ENCODE data around the gene ADTRP.

The ADTRP gene

GRCh38 chr6:11778648-11779328 is at the start of gene ADTRP:
Gene ADTRP (minus strand): TSS chr6:11778803. CDS start chr6:11778759, 44 bp downstream.
- DNase-seq: peak; percentile 74

- DNase-seq: no peak
Observed at GRCh38 chr6:11826779-11827178, 48.2 kb upstream of the ADTRP start.

- no peak for DNase-seq
Observed at GRCh38 chr6:11824986-11825385, 46.4 kb upstream of the ADTRP start.

GRCh38 chr6:11822346-11822745 is 43.7 kb upstream of the ADTRP start:
- no peak for DNase-seq

- no peak for DNase-seq
Observed at GRCh38 chr6:11821781-11822180, 43.2 kb upstream of the ADTRP start.

- DNase-seq: no peak
Observed at GRCh38 chr6:11820821-11821220, 42.2 kb upstream of the ADTRP start.

- DNase-seq: no peak
Observed at GRCh38 chr6:11819486-11819885, 40.9 kb upstream of the ADTRP start.

- no peak for DNase-seq
Observed at GRCh38 chr6:11815231-11815630, 36.6 kb upstream of the ADTRP start.

- no peak for DNase-seq
Observed at GRCh38 chr6:11814819-11815218, 36.2 kb upstream of the ADTRP start.

- DNase-seq: no peak
Observed at GRCh38 chr6:11814106-11814505, 35.5 kb upstream of the ADTRP start.

- DNase-seq: no peak
Observed at GRCh38 chr6:11813606-11814005, 35.0 kb upstream of the ADTRP start.

- DNase-seq: no peak
Observed at GRCh38 chr6:11812951-11813350, 34.3 kb upstream of the ADTRP start.

- DNase-seq: no peak
Observed at GRCh38 chr6:11812439-11812838, 33.8 kb upstream of the ADTRP start.

GRCh38 chr6:11811644-11812264 is 33.2 kb upstream of the ADTRP start:
- no peak for DNase-seq

- DNase-seq: no peak
Observed at GRCh38 chr6:11810854-11811643, 32.4 kb upstream of the ADTRP start.

- DNase-seq: no peak
Observed at GRCh38 chr6:11810039-11810541, 31.5 kb upstream of the ADTRP start.

- no peak for DNase-seq
Observed at GRCh38 chr6:11808054-11808453, 29.5 kb upstream of the ADTRP start.

GRCh38 chr6:11806561-11807317 is 28.1 kb upstream of the ADTRP start:
- DNase-seq: no peak

GRCh38 chr6:11805259-11806053 is 26.9 kb upstream of the ADTRP start:
- no peak for DNase-seq

- no peak for DNase-seq
Observed at GRCh38 chr6:11804701-11805100, 26.1 kb upstream of the ADTRP start.

- DNase-seq: no peak
Observed at GRCh38 chr6:11804135-11804534, 25.5 kb upstream of the ADTRP start.

- DNase-seq: no peak
Observed at GRCh38 chr6:11803591-11803971, 25.0 kb upstream of the ADTRP start.

Data from NCI-H1048 (cell line).